Dermis microvascular lymphatic vessel endothelial cell (primary cell): ENCODE results near the gene PSAP. TPM values are rescaled to one million over a fixed set of nuclear protein-coding genes. Genes with fewer than 3 reads are reported as not detected.
"Not testable (repeated sequence)": the region's sequence is repeated elsewhere in the genome, so short reads cannot be mapped to it uniquely, and the experiment has no call there.

ENCODE experiments used
- DNase-seq, 2 donors: peaks; one replicate each; pipeline versions ENCODE4 v3.0.0 to v3.0.0-alpha.2; 2010; ENCODE audit warnings: low read depth in 2 of 2
- total RNA-seq: library from RNA; depleted of rRNA; stranded (reverse); fragments of >200 nt; gene quantifications from 2 replicates; pipeline ENCODE4 v1.2.1, GENCODE V29; 2014

The PSAP gene
- total RNA-seq, 1 donor from 2014 or later: 416 TPM

- not testable (repeated sequence) for DNase-seq
These were observed 23.8 kb upstream of the PSAP start for GRCh38 chr10:71874680-71875354.

DNA sequence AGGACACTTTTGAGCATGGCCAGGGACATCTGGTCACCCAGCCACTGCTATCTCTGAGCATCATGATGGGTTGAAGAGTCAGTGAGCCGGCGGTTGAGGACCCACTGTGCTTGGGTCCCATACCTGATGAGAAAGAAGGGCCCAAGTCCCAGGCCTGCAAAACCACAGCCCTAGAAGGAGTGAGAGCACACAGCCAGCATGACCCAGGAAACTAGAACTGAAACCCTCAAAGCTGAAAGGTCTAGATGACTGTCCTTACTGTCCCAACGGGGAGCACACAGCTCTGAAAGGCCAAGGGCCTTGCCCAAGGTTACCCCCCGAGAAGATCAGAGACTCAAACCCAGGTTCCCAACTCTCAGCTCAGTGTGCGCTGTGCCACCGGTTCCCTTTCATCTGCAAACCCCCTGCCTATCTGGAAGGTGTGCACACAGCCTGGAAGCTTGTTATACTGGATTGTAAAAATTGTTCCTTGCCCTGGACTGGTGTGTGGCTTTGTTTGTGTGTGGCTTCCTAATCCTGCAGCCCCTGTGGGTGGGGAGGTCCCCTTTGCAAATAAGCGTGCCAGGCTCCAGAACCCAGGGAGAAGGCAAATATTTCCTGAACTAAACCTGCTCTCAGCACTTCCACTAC lies 22.6 kb upstream of the PSAP start:
- DNase-seq: no peak

- not testable (repeated sequence) for DNase-seq
These were observed 18.6 kb upstream of the PSAP start for GRCh38 chr10:71869601-71870000.

GRCh38 chr10:71868192-71868697 lies 17.2 kb upstream of the PSAP start:
- no peak for DNase-seq

DNA sequence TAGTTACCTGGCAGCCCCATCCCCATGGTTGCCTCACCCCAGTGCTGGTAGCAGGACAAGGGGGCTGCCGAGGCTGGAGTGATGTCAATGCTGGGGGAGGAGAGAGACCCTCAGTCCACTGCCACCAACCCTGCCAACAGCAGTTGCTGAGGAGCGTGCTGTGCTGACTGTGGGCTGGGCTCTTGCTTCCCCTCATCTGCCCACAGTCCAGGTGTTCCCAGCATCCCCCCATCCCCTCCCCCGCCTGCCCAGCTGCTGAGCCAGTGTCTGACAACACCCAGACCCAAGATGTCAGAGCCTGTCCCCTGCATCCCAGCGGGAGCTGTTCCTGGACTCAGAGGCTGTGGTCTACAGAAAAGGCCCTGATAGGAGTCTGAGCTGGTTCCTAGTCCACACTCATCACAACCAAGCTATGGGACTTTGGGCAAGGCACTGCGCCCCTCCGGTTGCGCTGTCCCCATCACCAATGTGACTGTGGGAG lies 14.6 kb upstream of the PSAP start:
- no peak for DNase-seq

- DNase-seq: no peak
These were observed 13.9 kb upstream of the PSAP start for GRCh38 chr10:71864911-71865361.

- DNase-seq: no peak
These were observed 12.2 kb upstream of the PSAP start for GRCh38 chr10:71863203-71863602.

DNA sequence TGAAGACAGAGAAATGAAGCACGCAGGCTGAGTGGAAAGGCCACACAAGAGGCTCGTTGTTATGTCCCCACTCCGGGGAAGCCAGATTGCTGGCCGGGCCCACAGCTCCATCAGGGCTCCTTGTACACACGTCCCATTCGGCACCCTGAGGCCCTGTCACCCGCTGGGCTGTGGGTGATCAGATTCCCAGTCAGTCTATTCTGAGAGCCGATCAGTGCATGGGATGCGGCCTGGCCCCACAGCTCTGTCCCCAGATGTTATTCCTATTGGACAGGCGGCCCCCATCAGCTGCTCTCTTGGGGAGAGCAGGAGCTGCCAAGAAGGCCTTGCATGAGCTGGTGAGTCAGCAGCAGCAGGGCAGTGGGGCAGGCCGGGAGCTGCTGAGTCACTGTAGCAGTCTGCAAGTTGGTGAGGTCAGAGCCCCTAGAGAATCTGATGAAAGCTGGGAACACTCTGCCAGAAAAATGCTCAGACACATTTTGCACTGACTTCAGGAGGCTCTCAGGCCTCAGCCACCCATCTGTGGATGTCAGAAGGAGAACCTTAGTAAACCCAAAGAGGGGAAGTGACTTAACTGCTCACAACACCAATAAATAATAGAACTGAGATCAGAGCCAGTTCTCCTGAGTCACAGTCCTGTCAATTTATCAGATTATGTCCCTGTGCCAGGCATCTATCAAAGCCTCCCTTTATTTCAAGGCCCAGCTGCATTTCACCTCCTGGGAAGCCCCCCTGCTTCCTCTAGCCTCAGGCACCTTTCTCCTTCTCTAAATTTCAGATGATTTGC lies 9.4 kb upstream of the PSAP start:
- DNase-seq: peak; percentile 70 to 99

DNA sequence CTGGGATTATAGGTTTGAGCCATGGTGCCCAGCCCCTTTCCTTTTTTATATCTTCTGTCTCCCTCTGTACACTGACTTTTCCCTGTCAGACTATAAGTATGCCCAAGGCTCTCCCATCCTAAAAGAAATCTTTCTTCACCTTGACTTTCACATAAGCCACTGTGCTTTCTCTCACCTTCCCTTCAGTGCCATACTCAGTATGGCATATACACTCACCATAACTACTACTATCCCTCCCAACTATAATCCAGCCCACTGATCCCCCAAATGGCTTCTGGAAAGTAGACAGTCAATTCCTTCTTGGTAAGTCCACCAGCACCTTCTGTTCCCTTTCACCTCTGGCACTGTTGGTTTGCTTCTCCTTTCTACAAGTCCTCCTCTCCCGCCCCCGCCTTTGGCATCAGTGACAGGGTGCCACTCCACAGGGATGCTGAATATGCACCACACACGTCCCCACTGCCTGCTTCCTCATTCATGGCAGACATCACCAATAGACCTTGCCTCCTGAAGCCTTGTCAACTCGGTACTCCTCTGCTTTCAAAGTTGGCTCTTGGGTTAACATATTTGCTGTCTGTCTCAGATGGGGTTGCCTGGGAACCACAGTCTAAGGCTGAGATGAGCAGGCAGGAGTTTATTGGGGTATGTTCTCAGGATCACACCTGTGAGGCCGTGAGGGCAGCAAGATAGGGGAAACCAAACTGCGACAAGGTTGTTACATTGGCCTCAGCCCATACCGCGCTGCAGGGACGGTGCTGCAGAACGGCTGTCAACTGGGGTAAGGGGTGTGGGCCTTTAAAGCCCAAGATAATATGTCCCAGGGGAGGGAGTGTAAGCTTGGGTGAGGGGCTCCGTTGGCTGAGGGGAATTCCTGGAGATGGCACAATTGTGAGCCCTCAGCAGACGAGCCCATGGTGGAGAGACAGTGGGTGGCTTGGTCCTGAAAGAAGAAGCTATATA lies 7.2 kb upstream of the PSAP start:
- no peak for DNase-seq

DNA sequence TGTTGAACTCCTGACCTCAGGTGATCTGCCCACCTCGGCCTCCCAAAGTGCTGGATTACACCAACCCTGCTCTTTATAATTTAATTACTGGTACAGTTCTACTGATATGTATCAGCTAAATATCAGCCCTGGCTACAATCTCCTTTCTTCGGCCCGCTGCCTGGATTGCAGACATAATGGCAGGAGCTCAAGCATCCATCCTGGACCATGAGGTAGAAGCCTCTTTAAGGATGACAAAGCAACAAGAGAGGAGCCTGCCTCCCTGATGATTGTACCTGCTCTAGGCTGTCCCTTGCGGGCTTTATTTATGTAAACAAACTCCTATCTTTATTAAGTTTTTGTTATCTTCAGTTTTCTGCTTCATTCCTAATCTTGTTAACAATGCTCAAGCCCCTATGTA lies 5.6 kb upstream of the PSAP start:
- no peak for DNase-seq

GRCh38 chr10:71854031-71854430 lies 3.0 kb upstream of the PSAP start:
- DNase-seq: no peak

GRCh38 chr10:71852355-71852937 lies 1.4 kb upstream of the PSAP start:
- DNase-seq: no peak

DNA sequence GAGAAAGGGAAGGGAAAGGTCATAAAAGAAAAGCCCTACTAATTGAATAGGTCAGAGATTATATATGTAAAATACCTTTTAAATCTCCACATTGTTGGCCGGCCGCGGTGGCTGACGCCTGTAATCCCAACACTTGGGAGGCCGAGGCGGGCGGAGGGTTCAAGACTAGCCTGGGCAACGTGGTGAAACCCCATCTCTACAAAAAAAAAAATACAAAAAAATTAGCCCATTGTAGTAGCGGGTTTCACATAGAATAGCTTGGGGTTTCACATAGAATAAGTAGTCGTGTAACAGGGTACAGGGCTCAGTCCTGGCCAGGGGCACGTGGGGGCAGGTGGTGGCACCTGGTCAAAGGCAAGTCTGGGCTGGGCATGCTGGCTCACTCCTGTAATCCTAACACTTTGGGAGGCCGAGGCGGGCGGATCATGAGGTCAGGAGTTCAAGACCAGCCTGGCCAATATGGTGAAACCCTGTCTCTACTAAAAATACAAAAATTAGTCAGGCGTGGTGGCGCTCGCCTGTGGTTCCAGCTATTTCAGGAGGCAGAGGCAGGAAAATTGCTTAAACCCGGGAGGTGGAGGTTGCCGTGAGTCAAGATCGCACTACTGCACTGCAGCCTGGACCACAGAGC lies 529 bp upstream of the PSAP start:
- DNase-seq: not testable (repeated sequence)

DNA sequence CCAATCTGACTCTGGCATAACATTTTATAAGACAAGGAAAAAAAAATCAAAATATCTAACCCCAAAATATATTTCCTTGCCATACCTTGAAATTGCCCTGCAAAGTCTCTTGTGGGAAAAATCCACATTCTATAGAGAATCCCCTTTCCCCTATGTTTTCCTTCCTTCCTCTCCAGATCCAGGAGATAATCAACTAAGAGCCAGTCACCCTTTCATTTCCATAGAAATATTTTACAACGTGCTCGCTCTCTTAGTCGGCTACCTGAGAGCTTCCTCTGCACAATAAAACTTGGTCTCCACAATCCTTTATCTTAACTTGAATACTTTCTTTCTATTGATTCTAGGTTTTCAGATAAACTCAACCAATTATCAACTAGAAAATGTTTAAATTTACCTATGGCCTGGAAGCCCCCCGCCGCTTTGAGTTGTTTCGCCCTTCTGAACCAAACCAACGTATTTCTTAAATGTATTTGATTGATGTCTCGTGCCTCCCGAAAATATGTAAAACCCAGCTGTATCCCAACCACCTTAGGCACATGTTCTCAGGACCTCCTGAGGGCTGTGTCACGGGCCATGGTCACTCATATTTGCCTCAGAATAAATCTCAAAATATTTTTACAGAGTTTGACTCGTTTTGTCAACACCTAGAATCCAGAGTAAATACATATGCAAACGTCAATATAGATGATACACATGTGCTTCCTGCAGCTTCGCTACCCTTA lies 869 bp downstream of the PSAP start:
- DNase-seq: no peak

DNA sequence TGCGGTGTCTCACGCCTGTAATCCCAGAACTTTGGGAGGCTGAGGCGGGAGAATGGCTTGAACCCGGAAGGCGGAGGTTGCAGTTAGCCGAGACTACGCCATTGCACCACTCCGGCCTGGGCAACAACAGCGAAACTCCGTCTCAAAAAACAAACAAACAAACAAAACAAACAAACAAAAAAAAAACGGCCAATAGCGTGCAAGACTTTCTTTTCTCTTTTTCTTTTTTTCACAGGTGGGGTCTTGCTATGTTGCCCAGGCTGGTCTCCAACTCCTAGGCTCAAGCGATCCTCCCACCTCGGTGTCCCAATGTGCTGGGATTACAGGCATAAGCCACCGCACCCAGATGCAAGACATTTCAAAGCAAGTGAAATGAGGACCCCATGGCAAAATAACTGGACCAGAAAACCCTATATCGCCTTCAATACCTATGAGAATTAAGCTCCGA lies 1.6 kb downstream of the PSAP start:
- no peak for DNase-seq

- DNase-seq: peak in 1 of 2 donors; percentile 80
These were observed 2.5 kb downstream of the PSAP start for GRCh38 chr10:71848325-71849275.

- no peak for DNase-seq
These were observed 3.6 kb downstream of the PSAP start for GRCh38 chr10:71847418-71847817.

GRCh38 chr10:71846816-71847215 lies 4.2 kb downstream of the PSAP start:
- no peak for DNase-seq
